Activated T-cell treated with anti-CD3 and anti-CD28 coated beads for 1 hour (primary cell): ENCODE results near the gene DCAF5.
"Not testable (repeated sequence)": the region's sequence is repeated elsewhere in the genome, so short reads cannot be mapped to it uniquely, and the experiment has no call there.

Source experiments
- DNase-seq: peaks from one replicate; pipeline ENCODE4 v3.0.0-alpha.2; 2020; ENCODE audit warnings: low read depth

Gene DCAF5

GRCh38 chr14:69042299-69042698 lies 110.6 kb downstream of the DCAF5 start:
- DNase-seq = no peak

- DNase-seq = no peak
Measured at GRCh38 chr14:69041783-69042182, 111.1 kb downstream of the DCAF5 start.

- no peak for DNase-seq
Measured at GRCh38 chr14:69040353-69040752, 112.6 kb downstream of the DCAF5 start.

- DNase-seq = no peak
Measured at GRCh38 chr14:69039288-69039628, 113.7 kb downstream of the DCAF5 start.

DNA sequence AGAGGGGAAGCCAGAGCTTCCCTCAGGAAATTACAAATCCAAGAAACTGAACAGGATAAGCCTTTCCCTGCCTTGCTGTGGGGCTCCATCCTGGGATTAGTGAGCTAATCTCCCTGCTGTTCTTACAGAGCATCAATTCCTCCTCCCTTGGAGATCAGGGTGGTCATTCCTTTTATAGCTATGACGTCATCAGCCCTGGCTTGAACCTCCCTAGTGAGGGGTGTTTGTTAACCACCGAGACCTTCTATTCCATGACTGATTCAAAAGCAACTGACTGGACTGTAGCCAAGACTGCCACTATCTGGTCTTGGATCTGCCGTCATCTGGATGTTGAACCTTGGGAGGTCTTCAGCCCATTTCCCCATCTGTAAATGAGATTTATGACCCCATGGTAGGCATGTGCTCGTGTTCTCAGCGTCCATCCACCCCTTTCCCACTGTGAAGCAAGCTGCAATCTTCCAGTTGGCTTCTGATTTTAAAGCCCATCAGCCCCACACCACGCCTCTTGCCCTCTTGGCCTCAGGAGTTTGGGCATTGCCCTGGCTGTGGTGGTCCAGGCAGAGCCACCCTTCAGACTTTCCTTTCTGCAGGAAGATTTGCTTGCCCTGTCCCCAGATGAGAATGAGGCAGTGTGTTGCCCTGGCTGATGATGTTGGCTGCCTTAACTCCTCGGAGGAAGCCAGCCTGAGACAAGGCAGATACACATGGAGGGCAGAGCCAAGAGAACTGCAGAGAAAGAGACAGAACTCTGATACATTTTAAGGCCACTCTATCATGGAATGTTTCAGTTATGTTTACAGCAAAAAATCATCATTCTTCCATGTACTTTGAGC lies 114.2 kb downstream of the DCAF5 start:
- no peak for DNase-seq

DNA sequence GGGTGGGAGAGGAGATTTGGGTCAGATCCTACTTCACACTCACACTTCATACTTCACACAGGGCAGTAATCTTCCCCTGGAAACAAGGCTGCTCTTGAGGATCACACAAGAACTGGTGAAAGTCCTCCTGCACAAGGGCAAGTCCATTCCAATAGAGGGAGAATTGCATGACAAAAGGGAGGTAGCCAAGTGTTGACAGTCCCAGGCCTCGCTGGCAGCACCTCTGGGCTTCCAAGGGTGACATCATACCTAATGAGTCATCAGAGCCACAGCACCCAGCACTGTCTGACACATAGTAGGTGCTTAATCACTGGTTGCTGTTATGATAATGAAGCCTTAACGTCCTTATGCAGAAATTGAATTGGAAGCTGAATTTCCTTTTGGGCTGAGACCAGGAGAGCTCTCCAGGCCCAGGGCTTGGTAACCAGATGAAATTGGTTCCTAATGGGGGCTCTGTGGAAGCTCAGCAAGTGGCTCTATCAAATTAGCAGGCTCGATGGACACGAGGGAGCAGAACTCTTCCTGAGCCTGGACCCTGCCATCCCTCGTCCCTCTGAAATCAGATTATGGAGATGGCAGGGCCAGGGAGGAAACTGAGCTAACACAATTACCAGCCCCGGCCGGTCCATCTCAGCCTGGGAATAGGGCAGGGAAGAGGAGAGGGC lies 115.0 kb downstream of the DCAF5 start:
- DNase-seq = no peak

- DNase-seq = no peak
Measured at GRCh38 chr14:69036757-69037506, 116.0 kb downstream of the DCAF5 start.

- DNase-seq = no peak
Measured at GRCh38 chr14:69034612-69035262, 118.2 kb downstream of the DCAF5 start.

DNA sequence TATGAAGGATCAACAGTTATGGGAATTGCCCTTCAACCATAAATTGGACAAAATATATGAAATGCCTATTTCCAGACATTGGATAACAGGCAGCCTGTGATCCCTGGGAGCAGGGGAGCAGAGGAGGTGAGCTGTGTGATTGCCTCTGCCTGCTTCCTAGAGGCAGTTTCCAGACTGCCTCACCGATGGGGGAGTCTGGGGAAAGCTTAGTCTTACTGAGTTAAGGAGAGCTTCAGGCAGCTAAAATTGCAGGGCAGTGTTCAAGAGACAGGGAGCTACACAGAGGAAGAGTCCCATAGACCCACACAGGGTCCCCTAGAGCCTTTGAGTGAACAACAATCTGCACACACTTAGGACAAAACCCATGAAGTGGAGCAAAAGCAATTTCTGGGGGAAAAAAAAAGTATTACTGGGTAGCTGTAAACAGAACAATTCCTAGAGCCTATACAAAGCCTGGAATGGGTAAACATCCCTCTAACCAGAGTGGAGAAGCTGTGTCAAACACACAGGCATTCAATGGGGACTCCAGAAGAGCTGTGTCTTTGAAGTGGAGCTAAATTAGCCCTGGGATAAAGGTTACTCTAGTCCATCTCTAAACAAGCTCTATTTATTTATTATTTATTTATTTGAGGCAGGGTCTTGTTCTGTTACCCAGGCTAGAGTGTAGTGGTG lies 125.5 kb downstream of the DCAF5 start:
- no peak for DNase-seq

DNA sequence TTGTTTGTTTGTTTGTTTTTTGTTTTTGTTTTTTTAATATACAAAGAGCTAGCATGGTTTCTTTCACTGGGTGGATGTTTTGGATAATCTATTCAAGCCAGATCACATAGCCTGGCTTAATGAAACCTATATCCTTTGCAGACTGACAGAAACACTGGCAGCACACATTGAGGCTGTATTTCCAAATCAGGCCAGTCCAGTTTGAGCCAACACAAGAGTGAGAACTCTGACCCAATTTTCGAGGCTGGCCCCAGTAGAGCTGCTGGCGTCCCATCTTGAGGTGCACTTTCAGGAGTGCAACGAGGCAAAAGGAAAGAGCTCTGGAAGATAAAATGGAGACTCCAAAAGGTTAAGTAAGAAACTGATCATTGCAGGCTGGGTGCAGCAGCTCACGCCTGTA lies 129.9 kb downstream of the DCAF5 start:
- DNase-seq = no peak

DNA sequence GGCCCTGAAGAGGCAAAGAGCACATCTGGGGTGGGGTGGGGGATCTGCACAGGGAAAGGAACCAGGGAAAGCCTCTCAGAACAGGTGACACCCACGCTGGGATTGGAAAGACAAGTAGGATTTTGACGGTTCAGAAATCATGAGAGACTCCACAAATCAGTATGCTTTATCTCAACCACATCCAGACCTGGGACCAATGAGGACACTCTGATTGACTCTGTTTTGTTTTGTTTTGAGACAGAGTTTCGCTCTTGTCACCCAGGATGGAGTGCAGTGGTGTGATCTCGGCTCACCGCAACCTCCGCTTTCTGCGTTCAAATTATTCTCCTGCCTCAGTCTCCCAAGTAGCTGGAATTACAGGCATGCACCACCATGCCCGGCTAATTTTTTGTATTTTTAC lies 130.8 kb downstream of the DCAF5 start:
- DNase-seq = not testable (repeated sequence)

- no peak for DNase-seq
Measured at GRCh38 chr14:69017706-69018105, 135.2 kb downstream of the DCAF5 start.

- no peak for DNase-seq
Measured at GRCh38 chr14:69014829-69015259, 138.1 kb downstream of the DCAF5 start.

DNA sequence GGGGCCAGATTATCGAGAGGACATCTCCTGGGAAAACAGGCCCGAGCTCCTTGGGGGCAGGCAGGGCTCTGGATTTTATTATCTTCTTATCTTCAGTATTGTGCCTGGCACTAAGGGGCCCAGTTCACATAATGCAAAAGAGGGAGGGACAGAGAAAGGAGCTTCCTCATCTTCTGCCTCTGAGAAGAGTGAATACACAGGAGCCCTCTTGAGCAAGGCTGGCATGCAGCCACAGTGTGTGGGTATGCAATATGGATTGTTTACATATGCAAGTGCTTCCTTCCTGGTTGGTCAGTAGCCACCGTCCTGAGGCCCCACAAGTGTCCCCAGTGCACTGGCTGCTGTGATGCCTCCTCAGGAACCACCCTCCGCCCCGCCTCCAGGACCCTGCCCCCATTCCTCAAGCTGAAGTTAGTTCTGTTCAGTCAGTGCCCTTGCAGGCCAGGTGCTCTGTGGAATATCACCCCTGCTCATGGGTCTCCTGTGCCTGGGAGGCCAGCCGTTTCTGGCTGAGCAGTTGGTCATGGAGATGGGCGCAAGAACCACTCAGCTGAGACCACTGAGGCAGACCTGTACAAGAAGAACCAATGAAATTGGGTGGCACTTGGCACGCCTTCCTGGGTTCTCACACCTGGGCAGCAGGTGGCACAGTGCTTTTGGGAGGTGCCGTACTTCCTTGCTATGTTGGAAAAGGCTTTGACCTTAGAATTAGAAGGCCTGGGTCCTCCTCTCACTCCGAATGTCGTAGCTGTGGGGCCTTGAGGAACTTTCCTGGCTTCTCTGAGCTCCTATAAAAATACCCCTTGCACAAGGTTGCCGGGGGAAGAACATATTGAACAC lies 138.8 kb downstream of the DCAF5 start:
- no peak for DNase-seq

DNA sequence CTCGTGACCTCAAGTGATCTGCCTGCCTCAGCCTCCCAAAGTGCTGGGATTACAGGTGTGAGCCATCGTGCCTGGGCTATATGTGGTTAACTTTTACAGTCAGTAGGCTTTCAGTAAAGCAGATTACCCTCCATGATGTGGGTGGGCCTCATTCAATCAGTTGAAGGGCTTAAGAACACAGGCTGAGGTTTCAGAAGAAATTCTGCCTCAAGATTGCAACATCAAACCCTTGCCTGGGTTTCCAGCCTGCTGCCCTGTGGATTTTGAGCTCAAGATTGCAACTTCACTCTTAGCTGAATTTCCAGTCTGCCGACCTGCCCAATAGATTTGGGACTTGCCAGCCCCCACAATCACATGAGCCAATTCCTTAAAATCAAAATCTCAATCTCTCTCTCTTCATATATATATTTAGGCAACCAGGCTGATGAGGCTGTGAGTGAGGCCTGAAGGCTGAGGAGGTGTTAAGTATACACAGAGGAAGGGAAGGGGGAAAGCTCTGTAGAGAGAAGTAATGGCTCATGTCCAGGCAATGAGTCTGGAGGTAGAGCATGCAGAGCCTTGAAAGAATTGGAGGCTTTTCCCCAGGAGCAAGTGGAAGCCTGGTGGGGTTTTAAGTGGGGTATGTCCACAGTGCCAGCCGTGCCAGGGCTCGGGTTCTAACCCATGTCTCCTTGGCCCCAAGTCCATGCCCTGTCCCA lies 140.5 kb downstream of the DCAF5 start:
- DNase-seq = no peak

DNA sequence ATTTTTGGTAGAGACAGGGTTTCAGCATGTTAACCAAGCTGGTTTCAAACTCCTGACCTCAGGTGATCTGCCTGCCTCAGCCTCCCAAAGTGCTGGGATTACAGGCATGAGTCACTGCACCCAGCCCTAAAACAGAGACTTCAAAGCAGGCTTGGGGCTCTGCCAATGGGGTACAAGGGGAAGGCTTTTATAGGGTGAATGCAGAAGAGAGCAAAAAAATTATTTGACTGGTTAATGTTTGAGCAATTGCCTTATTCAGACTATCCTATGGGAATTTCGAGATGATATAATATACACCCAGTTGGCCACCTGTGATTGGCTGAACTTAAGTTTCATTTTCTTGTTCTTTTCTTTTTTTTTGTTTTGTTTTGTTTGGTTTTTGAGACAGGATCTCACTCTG lies 142.3 kb downstream of the DCAF5 start:
- peak; percentile 11 for DNase-seq

- DNase-seq = no peak
Measured at GRCh38 chr14:69008421-69008884, 144.5 kb downstream of the DCAF5 start.

GRCh38 chr14:69006346-69006745 lies 146.6 kb downstream of the DCAF5 start:
- no peak for DNase-seq

DNA sequence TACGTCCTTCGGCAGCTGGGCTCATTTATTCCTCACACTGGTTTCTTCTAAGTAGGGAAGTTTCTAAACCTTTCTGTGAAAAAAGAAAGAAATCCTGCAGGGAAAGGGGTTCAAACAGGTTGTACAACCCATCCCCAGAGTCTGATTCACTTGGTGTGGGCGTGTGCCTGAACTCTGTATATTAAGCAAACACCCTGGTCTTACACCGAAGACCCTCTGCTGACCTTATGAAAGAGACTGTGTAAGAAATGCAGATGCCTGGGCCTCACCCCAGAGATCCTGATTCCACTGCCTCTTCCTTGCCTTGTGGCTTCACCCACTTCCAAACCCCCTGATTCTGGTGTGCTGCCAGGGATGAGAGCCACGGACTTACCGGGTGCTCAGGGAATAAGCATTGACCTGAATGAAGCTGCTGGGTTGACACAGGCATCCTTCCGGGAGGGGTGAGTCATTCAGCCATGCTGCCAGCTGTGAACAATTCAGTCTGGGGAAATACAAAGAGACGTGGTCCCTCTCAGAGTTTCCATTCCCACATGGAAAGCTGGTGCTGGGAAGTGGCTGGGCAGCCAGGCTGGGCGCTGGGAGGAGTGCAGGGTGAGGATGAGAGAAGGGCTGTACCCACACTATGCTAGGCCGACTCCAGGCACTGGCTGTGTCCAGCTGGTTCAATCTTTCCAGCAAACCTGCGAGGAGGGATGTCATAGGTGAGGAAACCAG lies 147.3 kb downstream of the DCAF5 start:
- DNase-seq = no peak
